Measurements from ENCODE around the gene MYO5B. TPM values are rescaled to one million over a fixed set of nuclear protein-coding genes. Genes with fewer than 3 reads are reported as not detected.

The MYO5B gene
- total RNA-seq, 2 donors from 2014 or later = 1.2 to 1.4 TPM

- no peak for DNase-seq (ENCODE audit: low spot score)
- intact Hi-C loops (cut with DNase I) = no loop called here
These were observed 231.7 kb downstream of the MYO5B start for GRCh38 chr18:49963217-49963616.

- intact Hi-C loops (cut with DNase I) = no loop called here
- no peak for DNase-seq (ENCODE audit: low spot score)
These were observed 233.7 kb downstream of the MYO5B start for GRCh38 chr18:49961271-49961670.

GRCh38 chr18:49960376-49960775 is 234.6 kb downstream of the MYO5B start:
- intact Hi-C loops (cut with DNase I) = no loop called here
- DNase-seq (ENCODE audit: low spot score) = no peak

- no peak for DNase-seq (ENCODE audit: low spot score)
- intact Hi-C loops (cut with DNase I) = no loop called here
These were observed 235.8 kb downstream of the MYO5B start for GRCh38 chr18:49959176-49959575.

- no peak for DNase-seq (ENCODE audit: low spot score)
- intact Hi-C loops (cut with DNase I) = no loop called here
These were observed 239.7 kb downstream of the MYO5B start for GRCh38 chr18:49955263-49955662.

- intact Hi-C loops (cut with DNase I) = no loop called here
- no peak for DNase-seq (ENCODE audit: low spot score)
These were observed 241.6 kb downstream of the MYO5B start for GRCh38 chr18:49953391-49953790.

GRCh38 chr18:49949951-49950395 is 245.0 kb downstream of the MYO5B start:
- DNase-seq (ENCODE audit: low spot score) = no peak
- intact Hi-C loops (cut with DNase I) = no loop called here

GRCh38 chr18:49948975-49949374 is 246.0 kb downstream of the MYO5B start:
- no peak for DNase-seq (ENCODE audit: low spot score)
- intact Hi-C loops (cut with DNase I) = no loop called here

- no peak for DNase-seq (ENCODE audit: low spot score)
- intact Hi-C loops (cut with DNase I) = no loop called here
These were observed 250.3 kb downstream of the MYO5B start for GRCh38 chr18:49944663-49945062.

GRCh38 chr18:49936821-49937220 is 258.1 kb downstream of the MYO5B start:
- intact Hi-C loops (cut with DNase I) = no loop called here
- no peak for DNase-seq (ENCODE audit: low spot score)

- DNase-seq (ENCODE audit: low spot score) = no peak
- intact Hi-C loops (cut with DNase I) = no loop called here
These were observed 259.7 kb downstream of the MYO5B start for GRCh38 chr18:49935215-49935614.

GRCh38 chr18:49934457-49934856 is 260.5 kb downstream of the MYO5B start:
- DNase-seq (ENCODE audit: low spot score) = no peak
- intact Hi-C loops (cut with DNase I) = no loop called here

GRCh38 chr18:49933530-49934128 is 261.3 kb downstream of the MYO5B start:
- intact Hi-C loops (cut with DNase I) = no loop called here

GRCh38 chr18:49931760-49932159 is 263.2 kb downstream of the MYO5B start:
- DNase-seq (ENCODE audit: low spot score) = no peak
- intact Hi-C loops (cut with DNase I) = no loop called here

More at GRCh38 chr18:49933530-49934128, 261.3 kb downstream of the MYO5B start:
- DNase-seq (ENCODE audit: low spot score) = no peak

GRCh38 chr18:49931179-49931578 is 263.8 kb downstream of the MYO5B start:
- DNase-seq (ENCODE audit: low spot score) = no peak
- intact Hi-C loops (cut with DNase I) = no loop called here

- no peak for DNase-seq (ENCODE audit: low spot score)
- intact Hi-C loops (cut with DNase I) = no loop called here
These were observed 268.7 kb downstream of the MYO5B start for GRCh38 chr18:49926106-49926745.

GRCh38 chr18:49924293-49924983 is 270.5 kb downstream of the MYO5B start:
- no peak for DNase-seq (ENCODE audit: low spot score)
- intact Hi-C loops (cut with DNase I) = no loop called here

GRCh38 chr18:49922228-49922627 is 272.7 kb downstream of the MYO5B start:
- DNase-seq (ENCODE audit: low spot score) = no peak
- intact Hi-C loops (cut with DNase I) = no loop called here

GRCh38 chr18:49921318-49921985 is 273.5 kb downstream of the MYO5B start:
- intact Hi-C loops (cut with DNase I) = no loop called here
- DNase-seq (ENCODE audit: low spot score) = no peak

- no peak for DNase-seq (ENCODE audit: low spot score)
- intact Hi-C loops (cut with DNase I) = no loop called here
These were observed 274.2 kb downstream of the MYO5B start for GRCh38 chr18:49920731-49921130.

Data from posterior vena cava (tissue), 2 donors.